Stimulated activated memory B cell treated with anti-CD40 and anti-IgM and Interleukin-4, amounts not matched to agents 10 μg/mL and 1 μg/mL and 100 μg/mL, for 72 hours (primary cell): ENCODE measurements around the gene THAP4.
"Not testable (repeated sequence)": the region's sequence is repeated elsewhere in the genome, so short reads cannot be mapped to it uniquely, and the experiment has no call there.

ENCODE experiments used
- ATAC-seq: fragments of 150-1000 bp; cut with Tn5 transposase; 2 replicates; pipeline ENCODE4 v1.10.0; 2021
- H3K27ac Mint-ChIP-seq: one replicate; pipeline ENCODE4 v1.8.0; 2022; ENCODE audit warnings: mild to moderate bottlenecking, mixed read lengths
- H3K27me3 Mint-ChIP-seq: one replicate; pipeline ENCODE4 v1.8.0; 2022; ENCODE audit warnings: mixed read lengths
- H3K36me3 Mint-ChIP-seq: one replicate; pipeline ENCODE4 v1.8.0; 2022; ENCODE audit warnings: mixed read lengths
- H3K4me1 Mint-ChIP-seq: one replicate; pipeline ENCODE4 v1.8.0; 2022; ENCODE audit warnings: mixed read lengths
- H3K4me3 Mint-ChIP-seq: one replicate; pipeline ENCODE4 v1.8.0; 2022; ENCODE audit warnings: mild to moderate bottlenecking, moderate library complexity, mixed read lengths
- H3K9me3 Mint-ChIP-seq: one replicate; pipeline ENCODE4 v1.8.0; 2022; ENCODE audit warnings: mixed read lengths

THAP4 gene

GRCh38 chr2:241574911-241575623 lies 61.9 kb downstream of the THAP4 start:
- no peak overlapping the region for H3K27ac Mint-ChIP-seq
- ATAC-seq: no peak
- no peak overlapping the region for H3K4me3 Mint-ChIP-seq
- no peaks in the 10 kb centered on the region for H3K9me3 Mint-ChIP-seq
- no peaks in the 10 kb centered on the region for H3K27me3 Mint-ChIP-seq
- H3K4me1 Mint-ChIP-seq: peaks cover 6% of the 10 kb centered on the region
- H3K36me3 Mint-ChIP-seq: peaks cover 18% of the 10 kb centered on the region

- peaks cover 6% of the 10 kb centered on the region for H3K4me1 Mint-ChIP-seq
- ATAC-seq: no peak
- H3K27me3 Mint-ChIP-seq: no peaks in the 10 kb centered on the region
- peaks cover 27% of the 10 kb centered on the region for H3K36me3 Mint-ChIP-seq
- no peak overlapping the region for H3K4me3 Mint-ChIP-seq
- H3K27ac Mint-ChIP-seq: no peak overlapping the region
- no peaks in the 10 kb centered on the region for H3K9me3 Mint-ChIP-seq
Observed at GRCh38 chr2:241573741-241574140, 63.2 kb downstream of the THAP4 start.

- H3K36me3 Mint-ChIP-seq: peaks cover 27% of the 10 kb centered on the region
- H3K27ac Mint-ChIP-seq, ATAC-seq, H3K27me3 Mint-ChIP-seq, H3K4me3 Mint-ChIP-seq, H3K4me1 Mint-ChIP-seq, H3K9me3 Mint-ChIP-seq: not testable (repeated sequence)
Observed at GRCh38 chr2:241572915-241573651, 63.9 kb downstream of the THAP4 start.

- Mint-ChIP-seq H3K4me1 (peaks cover 5% of the 10 kb centered on the region), H3K36me3 (peaks cover 26% of the 10 kb centered on the region)
- ATAC-seq: no peak
Observed at GRCh38 chr2:241571821-241572620, 64.9 kb downstream of the THAP4 start.

GRCh38 chr2:241570961-241571581 lies 65.9 kb downstream of the THAP4 start:
- H3K27ac Mint-ChIP-seq: no peak overlapping the region
- no peaks in the 10 kb centered on the region for H3K9me3 Mint-ChIP-seq
- H3K36me3 Mint-ChIP-seq: peaks cover 21% of the 10 kb centered on the region
- H3K27me3 Mint-ChIP-seq: no peaks in the 10 kb centered on the region
- no peaks in the 10 kb centered on the region for H3K4me1 Mint-ChIP-seq
- H3K4me3 Mint-ChIP-seq: no peak overlapping the region
- ATAC-seq: peak; percentile 63

More at GRCh38 chr2:241571821-241572620, 64.9 kb downstream of the THAP4 start:
- Mint-ChIP-seq H3K27ac (no peak overlapping the region), H3K4me3 (no peak overlapping the region), H3K27me3 (no peaks in the 10 kb centered on the region), H3K9me3 (no peaks in the 10 kb centered on the region)

GRCh38 chr2:241569831-241570281 lies 67.1 kb downstream of the THAP4 start:
- H3K4me3 Mint-ChIP-seq: peak overlapping the region; percentile 41
- H3K4me1 Mint-ChIP-seq: no peaks in the 10 kb centered on the region
- no peaks in the 10 kb centered on the region for H3K27me3 Mint-ChIP-seq
- no peaks in the 10 kb centered on the region for H3K9me3 Mint-ChIP-seq
- ATAC-seq: no peak
- H3K27ac Mint-ChIP-seq: no peak overlapping the region
- H3K36me3 Mint-ChIP-seq: peaks cover 21% of the 10 kb centered on the region

GRCh38 chr2:241568726-241569125 lies 68.2 kb downstream of the THAP4 start:
- no peak overlapping the region for H3K27ac Mint-ChIP-seq
- H3K36me3 Mint-ChIP-seq: peaks cover 17% of the 10 kb centered on the region
- no peaks in the 10 kb centered on the region for H3K9me3 Mint-ChIP-seq
- no peaks in the 10 kb centered on the region for H3K4me1 Mint-ChIP-seq
- peaks cover 4% of the 10 kb centered on the region for H3K27me3 Mint-ChIP-seq
- no peak for ATAC-seq
- H3K4me3 Mint-ChIP-seq: no peak overlapping the region

- no peak overlapping the region for H3K4me3 Mint-ChIP-seq
- no peak for ATAC-seq
- no peaks in the 10 kb centered on the region for H3K9me3 Mint-ChIP-seq
- H3K27ac Mint-ChIP-seq: no peak overlapping the region
- H3K36me3 Mint-ChIP-seq: peaks cover 11% of the 10 kb centered on the region
- peaks cover 14% of the 10 kb centered on the region for H3K27me3 Mint-ChIP-seq
- H3K4me1 Mint-ChIP-seq: peaks cover 4% of the 10 kb centered on the region
Observed at GRCh38 chr2:241567776-241568175, 69.2 kb downstream of the THAP4 start.

GRCh38 chr2:241567266-241567665 lies 69.7 kb downstream of the THAP4 start:
- not testable (repeated sequence) for H3K4me1 Mint-ChIP-seq, H3K4me3 Mint-ChIP-seq, H3K9me3 Mint-ChIP-seq, H3K27ac Mint-ChIP-seq, ATAC-seq
- Mint-ChIP-seq H3K27me3 (peaks cover 19% of the 10 kb centered on the region), H3K36me3 (peaks cover 11% of the 10 kb centered on the region)

GRCh38 chr2:241566468-241566867 lies 70.5 kb downstream of the THAP4 start:
- Mint-ChIP-seq H3K36me3 (peaks cover 11% of the 10 kb centered on the region), H3K4me1 (peaks cover 4% of the 10 kb centered on the region), H3K9me3 (no peaks in the 10 kb centered on the region), H3K27me3 (peaks cover 24% of the 10 kb centered on the region), H3K27ac (no peak overlapping the region), H3K4me3 (no peak overlapping the region)
- ATAC-seq: no peak

- Mint-ChIP-seq H3K36me3 (peaks cover 11% of the 10 kb centered on the region), H3K27me3 (peaks cover 26% of the 10 kb centered on the region)
- not testable (repeated sequence) for H3K27ac Mint-ChIP-seq, ATAC-seq, H3K9me3 Mint-ChIP-seq, H3K4me3 Mint-ChIP-seq, H3K4me1 Mint-ChIP-seq
Observed at GRCh38 chr2:241566021-241566420, 70.9 kb downstream of the THAP4 start.

GRCh38 chr2:241565411-241565810 lies 71.5 kb downstream of the THAP4 start:
- Mint-ChIP-seq H3K27ac (no peak overlapping the region), H3K4me1 (peaks cover 5% of the 10 kb centered on the region), H3K4me3 (no peak overlapping the region), H3K9me3 (no peaks in the 10 kb centered on the region), H3K27me3 (peaks cover 32% of the 10 kb centered on the region), H3K36me3 (peaks cover 11% of the 10 kb centered on the region)
- no peak for ATAC-seq

- Mint-ChIP-seq H3K27me3 (peaks cover 38% of the 10 kb centered on the region), H3K36me3 (peaks cover 6% of the 10 kb centered on the region), H3K27ac (no peak overlapping the region), H3K4me3 (no peak overlapping the region), H3K9me3 (no peaks in the 10 kb centered on the region), H3K4me1 (peaks cover 11% of the 10 kb centered on the region)
- ATAC-seq: peak; percentile 32
Observed at GRCh38 chr2:241564596-241565410, 72.2 kb downstream of the THAP4 start.

- no peak overlapping the region for H3K27ac Mint-ChIP-seq
Observed at GRCh38 chr2:241563981-241564595, 72.9 kb downstream of the THAP4 start.

More at GRCh38 chr2:241563981-241564595, 72.9 kb downstream of the THAP4 start:
- Mint-ChIP-seq H3K27me3 (peaks cover 40% of the 10 kb centered on the region), H3K4me3 (no peak overlapping the region), H3K9me3 (no peaks in the 10 kb centered on the region), H3K36me3 (no peaks in the 10 kb centered on the region), H3K4me1 (peaks cover 12% of the 10 kb centered on the region)
- ATAC-seq: peak; percentile 19
